ENCODE data around the gene NUP54. TPM values are rescaled to one million over a fixed set of nuclear protein-coding genes. Genes with fewer than 3 reads are reported as not detected.

The NUP54 gene
- total RNA-seq, 2 experiments from 2014 or later, result 29.2 to 50.8 TPM

Other genes with a start within 250 kb of the NUP54 start
- not detected in 2 replicates for gene PPEF2, start 245.9 kb downstream of the NUP54 start, total RNA-seq (2014; rRNA removed; shearing (Covaris generic))
- gene PPEF2, start 245.9 kb downstream of the NUP54 start, total RNA-seq (2022), result 0.42 TPM in 1 of 2 replicates, not detected in the other
- 21.5 and 29.9 TPM in 2 replicates for gene NAAA, start 207.4 kb downstream of the NUP54 start, total RNA-seq (2014; rRNA removed; shearing (Covaris generic))
- 15.3 and 19.3 TPM in 2 replicates for gene NAAA, start 207.4 kb downstream of the NUP54 start, total RNA-seq (2022)
- gene SDAD1, start 157.5 kb downstream of the NUP54 start, total RNA-seq (2014; rRNA removed; shearing (Covaris generic)), result 21.4 and 23.0 TPM in 2 replicates
- 42.7 and 46.7 TPM in 2 replicates for gene SDAD1, start 157.5 kb downstream of the NUP54 start, total RNA-seq (2022)
- 0.13 TPM in 1 of 2 replicates, not detected in the other for gene CXCL9, start 140.9 kb downstream of the NUP54 start, total RNA-seq (2014; rRNA removed; shearing (Covaris generic))
- gene CXCL9, start 140.9 kb downstream of the NUP54 start, total RNA-seq (2022), result not detected in 2 replicates
- not detected in 2 replicates for gene CXCL10, start 124.9 kb downstream of the NUP54 start, total RNA-seq (2014; rRNA removed; shearing (Covaris generic))
- gene CXCL10, start 124.9 kb downstream of the NUP54 start, total RNA-seq (2022), result not detected in 2 replicates
- not detected in 2 replicates for gene CXCL11, start 112.3 kb downstream of the NUP54 start, total RNA-seq (2014; rRNA removed; shearing (Covaris generic))
- 0.40 TPM in 1 of 2 replicates, not detected in the other for gene CXCL11, start 112.3 kb downstream of the NUP54 start, total RNA-seq (2022)
- gene ART3, start 73.7 kb downstream of the NUP54 start, total RNA-seq (2014; rRNA removed; shearing (Covaris generic)), result not detected in 2 replicates
- gene ART3, start 73.7 kb downstream of the NUP54 start, total RNA-seq (2022), result not detected in 2 replicates
- gene SCARB2, start 65.4 kb upstream of the NUP54 start, total RNA-seq (2014; rRNA removed; shearing (Covaris generic)), result not detected in 2 replicates
- gene SCARB2, start 65.4 kb upstream of the NUP54 start, total RNA-seq (2022), result 0.28 and 1.1 TPM in 2 replicates
- not detected in 2 replicates for gene FAM47E, start 103.3 kb upstream of the NUP54 start, total RNA-seq (2014; rRNA removed; shearing (Covaris generic))
- not detected in 2 replicates for gene FAM47E, start 103.3 kb upstream of the NUP54 start, total RNA-seq (2022)
- gene STBD1, start 158.3 kb upstream of the NUP54 start, total RNA-seq (2014; rRNA removed; shearing (Covaris generic)), result not detected in 2 replicates
- not detected in 2 replicates for gene STBD1, start 158.3 kb upstream of the NUP54 start, total RNA-seq (2022)

Measured in OCI-LY7 (cell line).